ENCODE data around the gene STYXL1. TPM values are rescaled to one million over a fixed set of nuclear protein-coding genes. Genes with fewer than 3 reads are reported as not detected.

Gene STYXL1
- total RNA-seq, 1 experiment from 2014 or later = 21.3 TPM

DNA sequence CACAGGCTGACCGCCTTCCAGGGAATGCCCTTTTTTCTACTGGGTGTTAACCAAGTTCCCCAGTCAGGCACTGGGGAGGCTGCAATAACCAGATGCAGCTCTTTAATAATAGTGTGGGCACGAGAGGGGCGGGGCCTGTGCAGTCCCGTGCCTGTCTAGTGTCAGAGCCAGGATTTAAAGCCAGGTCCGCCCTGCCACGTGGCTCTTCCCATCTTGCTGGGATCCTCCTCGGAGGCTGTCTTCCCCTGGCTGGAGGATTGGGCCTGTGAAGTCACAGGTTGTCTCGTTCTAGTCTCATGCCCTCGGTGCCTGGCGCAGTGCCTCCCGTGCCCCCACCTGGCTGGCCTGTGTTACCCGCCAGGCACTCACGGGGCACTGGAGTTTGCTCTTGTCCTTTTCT is 78.6 kb downstream of the STYXL1 start (continued):
- TF ChIP-seq, protein P1, sequence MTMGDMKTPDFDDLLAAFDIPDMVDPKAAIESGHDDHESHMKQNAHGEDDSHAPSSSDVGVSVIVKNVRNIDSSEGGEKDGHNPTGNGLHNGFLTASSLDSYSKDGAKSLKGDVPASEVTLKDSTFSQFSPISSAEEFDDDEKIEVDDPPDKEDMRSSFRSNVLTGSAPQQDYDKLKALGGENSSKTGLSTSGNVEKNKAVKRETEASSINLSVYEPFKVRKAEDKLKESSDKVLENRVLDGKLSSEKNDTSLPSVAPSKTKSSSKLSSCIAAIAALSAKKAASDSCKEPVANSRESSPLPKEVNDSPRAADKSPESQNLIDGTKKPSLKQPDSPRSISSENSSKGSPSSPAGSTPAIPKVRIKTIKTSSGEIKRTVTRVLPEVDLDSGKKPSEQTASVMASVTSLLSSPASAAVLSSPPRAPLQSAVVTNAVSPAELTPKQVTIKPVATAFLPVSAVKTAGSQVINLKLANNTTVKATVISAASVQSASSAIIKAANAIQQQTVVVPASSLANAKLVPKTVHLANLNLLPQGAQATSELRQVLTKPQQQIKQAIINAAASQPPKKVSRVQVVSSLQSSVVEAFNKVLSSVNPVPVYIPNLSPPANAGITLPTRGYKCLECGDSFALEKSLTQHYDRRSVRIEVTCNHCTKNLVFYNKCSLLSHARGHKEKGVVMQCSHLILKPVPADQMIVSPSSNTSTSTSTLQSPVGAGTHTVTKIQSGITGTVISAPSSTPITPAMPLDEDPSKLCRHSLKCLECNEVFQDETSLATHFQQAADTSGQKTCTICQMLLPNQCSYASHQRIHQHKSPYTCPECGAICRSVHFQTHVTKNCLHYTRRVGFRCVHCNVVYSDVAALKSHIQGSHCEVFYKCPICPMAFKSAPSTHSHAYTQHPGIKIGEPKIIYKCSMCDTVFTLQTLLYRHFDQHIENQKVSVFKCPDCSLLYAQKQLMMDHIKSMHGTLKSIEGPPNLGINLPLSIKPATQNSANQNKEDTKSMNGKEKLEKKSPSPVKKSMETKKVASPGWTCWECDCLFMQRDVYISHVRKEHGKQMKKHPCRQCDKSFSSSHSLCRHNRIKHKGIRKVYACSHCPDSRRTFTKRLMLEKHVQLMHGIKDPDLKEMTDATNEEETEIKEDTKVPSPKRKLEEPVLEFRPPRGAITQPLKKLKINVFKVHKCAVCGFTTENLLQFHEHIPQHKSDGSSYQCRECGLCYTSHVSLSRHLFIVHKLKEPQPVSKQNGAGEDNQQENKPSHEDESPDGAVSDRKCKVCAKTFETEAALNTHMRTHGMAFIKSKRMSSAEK (CRISPR knock-in tag; IDR thresholded peaks at IDR 0.05; ENCODE audit: borderline replicate concordance) = no peak
- TF ChIP-seq FOXK1 (CRISPR knock-in tag; IDR thresholded peaks at IDR 0.05) (no peak), ELF4 (CRISPR knock-in tag; IDR thresholded peaks at IDR 0.05; ENCODE audit: low read depth) (no peak), NFATC4 (CRISPR knock-in tag; IDR thresholded peaks at IDR 0.05) (no peak)
- TF ChIP-seq, protein P2, sequence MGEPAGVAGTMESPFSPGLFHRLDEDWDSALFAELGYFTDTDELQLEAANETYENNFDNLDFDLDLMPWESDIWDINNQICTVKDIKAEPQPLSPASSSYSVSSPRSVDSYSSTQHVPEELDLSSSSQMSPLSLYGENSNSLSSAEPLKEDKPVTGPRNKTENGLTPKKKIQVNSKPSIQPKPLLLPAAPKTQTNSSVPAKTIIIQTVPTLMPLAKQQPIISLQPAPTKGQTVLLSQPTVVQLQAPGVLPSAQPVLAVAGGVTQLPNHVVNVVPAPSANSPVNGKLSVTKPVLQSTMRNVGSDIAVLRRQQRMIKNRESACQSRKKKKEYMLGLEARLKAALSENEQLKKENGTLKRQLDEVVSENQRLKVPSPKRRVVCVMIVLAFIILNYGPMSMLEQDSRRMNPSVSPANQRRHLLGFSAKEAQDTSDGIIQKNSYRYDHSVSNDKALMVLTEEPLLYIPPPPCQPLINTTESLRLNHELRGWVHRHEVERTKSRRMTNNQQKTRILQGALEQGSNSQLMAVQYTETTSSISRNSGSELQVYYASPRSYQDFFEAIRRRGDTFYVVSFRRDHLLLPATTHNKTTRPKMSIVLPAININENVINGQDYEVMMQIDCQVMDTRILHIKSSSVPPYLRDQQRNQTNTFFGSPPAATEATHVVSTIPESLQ (CRISPR knock-in tag; IDR thresholded peaks at IDR 0.05) = no peak

DNA sequence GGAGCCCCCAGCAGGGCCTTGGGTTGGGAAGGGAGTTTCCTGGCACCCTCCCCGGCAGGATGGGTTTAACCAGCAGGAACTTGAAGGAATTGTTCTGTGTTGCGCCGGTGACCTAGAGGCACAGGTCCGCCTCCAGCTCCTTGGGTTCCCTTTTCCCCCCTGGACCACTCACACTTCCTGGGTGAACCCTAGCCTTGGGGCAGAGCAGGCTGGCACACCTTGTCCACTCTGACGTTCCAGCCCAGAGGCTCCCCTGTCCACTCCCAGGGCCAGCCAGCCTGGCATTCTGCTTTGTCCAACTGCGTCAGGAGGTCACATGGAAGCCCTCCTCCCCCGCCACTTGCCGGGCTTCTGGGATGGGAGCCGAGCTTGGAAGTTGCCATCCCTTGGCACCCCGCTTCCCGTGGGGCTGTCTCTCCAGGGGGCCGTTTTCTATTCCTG is 79.2 kb downstream of the STYXL1 start:
- POLR2A ChIA-PET = no interaction called here
- Mint-ChIP-seq H3K4me1 (no peaks in the 10 kb centered on the region), H3K27me3 (ENCODE audit: low read depth) (no peaks in the 10 kb centered on the region; the same call in 1 of the 2 replicates), H3K9me3 (no peaks in the 10 kb centered on the region), H3K36me3 (peaks cover 20% of the 10 kb centered on the region), H3K27ac (no peak overlapping the region), H3K4me3 (no peak overlapping the region)
- DNase-seq (ENCODE audit: low spot score) (no peak), ATAC-seq (no peak)
- TF ChIP-seq, protein P1 (CRISPR knock-in tag; IDR thresholded peaks at IDR 0.05; ENCODE audit: borderline replicate concordance) = no peak
- TF ChIP-seq, protein P3, sequence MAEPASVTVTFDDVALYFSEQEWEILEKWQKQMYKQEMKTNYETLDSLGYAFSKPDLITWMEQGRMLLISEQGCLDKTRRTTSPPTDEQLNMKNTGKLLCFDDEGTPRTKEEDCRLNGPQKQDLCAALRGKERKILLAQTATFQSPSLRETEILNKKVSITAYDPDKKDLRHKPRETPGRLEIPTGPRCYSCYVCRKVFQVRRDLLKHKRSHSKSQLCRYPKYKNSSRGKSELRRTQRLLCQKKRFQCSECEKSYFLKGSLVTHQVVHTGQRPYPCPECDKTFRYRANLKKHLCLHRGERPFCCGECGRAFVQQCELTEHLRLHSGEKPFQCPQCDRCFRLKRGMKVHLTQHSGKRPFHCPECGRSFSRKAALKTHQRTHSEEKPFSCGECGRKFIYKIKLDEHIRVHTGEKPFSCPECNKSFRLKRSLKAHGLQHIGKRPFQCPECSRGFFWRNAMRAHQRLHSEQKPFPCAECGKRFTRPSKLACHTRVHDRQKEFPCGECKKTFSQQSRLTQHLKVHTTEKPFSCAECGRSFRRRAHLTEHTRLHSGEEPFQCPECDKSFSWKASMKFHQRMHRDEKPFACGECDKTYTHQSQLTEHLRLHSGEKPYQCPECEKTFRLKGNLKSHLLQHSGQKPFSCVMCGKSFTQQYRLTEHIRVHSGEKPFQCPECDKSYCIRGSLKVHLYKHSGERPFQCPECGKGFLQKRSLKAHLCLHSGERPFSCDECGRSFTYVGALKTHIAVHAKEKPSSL (CRISPR knock-in tag; conservative IDR thresholded peaks at IDR 0.05) = no peak
- no peak for TF ChIP-seq HMGA2 (CRISPR knock-in tag; IDR thresholded peaks at IDR 0.05)
- TF ChIP-seq ZNF416 (CRISPR knock-in tag; IDR thresholded peaks at IDR 0.05) = no peak
- no peak for TF ChIP-seq CREB1 (CRISPR knock-in tag; IDR thresholded peaks at IDR 0.05)
- no peak for TF ChIP-seq TP53 (CRISPR knock-in tag; IDR thresholded peaks at IDR 0.05)
- TF ChIP-seq SP1 (CRISPR knock-in tag; conservative IDR thresholded peaks at IDR 0.05) = no peak
- TF ChIP-seq GABPB1 (CRISPR knock-in tag; IDR thresholded peaks at IDR 0.05) = no peak
- TF ChIP-seq, protein P4, sequence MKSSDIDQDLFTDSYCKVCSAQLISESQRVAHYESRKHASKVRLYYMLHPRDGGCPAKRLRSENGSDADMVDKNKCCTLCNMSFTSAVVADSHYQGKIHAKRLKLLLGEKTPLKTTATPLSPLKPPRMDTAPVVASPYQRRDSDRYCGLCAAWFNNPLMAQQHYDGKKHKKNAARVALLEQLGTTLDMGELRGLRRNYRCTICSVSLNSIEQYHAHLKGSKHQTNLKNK (CRISPR knock-in tag; IDR thresholded peaks at IDR 0.05) = no peak
- no peak for TF ChIP-seq FOXJ3 (CRISPR knock-in tag; IDR thresholded peaks at IDR 0.05; ENCODE audit: borderline replicate concordance)
- TF ChIP-seq, protein P5, sequence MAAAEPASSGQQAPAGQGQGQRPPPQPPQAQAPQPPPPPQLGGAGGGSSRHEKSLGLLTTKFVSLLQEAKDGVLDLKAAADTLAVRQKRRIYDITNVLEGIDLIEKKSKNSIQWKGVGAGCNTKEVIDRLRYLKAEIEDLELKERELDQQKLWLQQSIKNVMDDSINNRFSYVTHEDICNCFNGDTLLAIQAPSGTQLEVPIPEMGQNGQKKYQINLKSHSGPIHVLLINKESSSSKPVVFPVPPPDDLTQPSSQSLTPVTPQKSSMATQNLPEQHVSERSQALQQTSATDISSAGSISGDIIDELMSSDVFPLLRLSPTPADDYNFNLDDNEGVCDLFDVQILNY (CRISPR knock-in tag; IDR thresholded peaks at IDR 0.05) = no peak
- no peak for TF ChIP-seq IRF2 (CRISPR knock-in tag; IDR thresholded peaks at IDR 0.05; ENCODE audit: borderline replicate concordance, low read depth)
- CTCF ChIA-PET = no interaction called here

Data from WTC11 (cell line).